Cardiac fibroblast (primary cell): ENCODE measurements around the gene RAB36.

Experiments
- DNase-seq, 2 donors: peaks; one replicate each; pipeline versions ENCODE4 v3.0.0 to v3.0.0-alpha.2; 2010; ENCODE audit warnings: low read depth in 2 of 2
- H3K4me3 ChIP-seq, 2 donors: replicated peaks in 1 of 2; 1 replicate in 1 of 2; 2 replicates in 1 of 2; pipeline ENCODE4 v1.5.1; 2011; ENCODE audit warnings: low read depth in 2 of 2, low read length in 2 of 2, mild to moderate bottlenecking in 2 of 2, moderate library complexity in 1 of 2
- CTCF ChIP-seq: IDR thresholded peaks from one replicate; pipeline ENCODE4 v1.5.1; 2011; ENCODE audit warnings: low read depth, mild to moderate bottlenecking, low read length, inconsistent platforms

The RAB36 gene

DNA sequence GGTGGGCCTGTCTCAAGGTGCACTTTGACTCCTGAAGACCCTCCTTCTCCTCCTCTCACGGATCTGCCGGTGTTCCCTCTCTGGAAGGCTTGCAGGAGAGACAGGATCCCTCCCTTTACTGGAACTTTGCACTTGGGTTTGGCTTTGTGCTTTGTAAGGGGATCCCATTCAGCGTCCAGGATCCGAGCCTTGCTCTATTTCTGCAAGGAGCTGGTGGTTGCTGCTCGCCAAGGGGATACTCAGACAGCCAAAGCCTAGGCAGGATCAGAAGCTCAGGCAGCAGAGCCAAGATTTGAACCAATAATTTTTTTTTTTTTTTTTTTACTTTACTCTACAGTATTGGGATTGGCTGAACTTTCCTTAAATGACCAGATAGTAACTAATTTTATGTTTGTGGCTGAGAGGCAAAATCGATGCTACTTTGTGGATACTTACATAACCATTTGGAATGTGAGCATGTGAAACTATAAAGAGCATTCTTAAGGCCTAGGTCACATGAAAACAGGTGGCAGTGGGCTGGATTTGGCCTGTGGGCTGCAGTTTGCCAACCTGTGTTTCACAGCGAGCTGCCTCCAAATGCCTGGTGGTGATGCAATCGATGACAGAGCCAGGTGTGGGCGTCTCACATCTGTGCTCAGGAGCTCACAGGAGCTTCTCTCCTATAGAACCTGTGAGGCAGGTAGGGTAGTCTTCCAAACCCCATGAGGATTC is 60.2 kb downstream of the RAB36 start:
- DNase-seq, result no peak
- no peak for TF ChIP-seq CTCF

GRCh38 chr22:23206915-23207314 is 61.6 kb downstream of the RAB36 start:
- H3K4me3 ChIP-seq, result no peak overlapping the region
- no peak for TF ChIP-seq CTCF
- DNase-seq, result no peak

More for the DNA sequence above, 60.2 kb downstream of the RAB36 start:
- no peak overlapping the region for H3K4me3 ChIP-seq

GRCh38 chr22:23207729-23208393 is 62.6 kb downstream of the RAB36 start:
- TF ChIP-seq CTCF, result no peak
- DNase-seq, result no peak
- H3K4me3 ChIP-seq, result no peak overlapping the region

DNA sequence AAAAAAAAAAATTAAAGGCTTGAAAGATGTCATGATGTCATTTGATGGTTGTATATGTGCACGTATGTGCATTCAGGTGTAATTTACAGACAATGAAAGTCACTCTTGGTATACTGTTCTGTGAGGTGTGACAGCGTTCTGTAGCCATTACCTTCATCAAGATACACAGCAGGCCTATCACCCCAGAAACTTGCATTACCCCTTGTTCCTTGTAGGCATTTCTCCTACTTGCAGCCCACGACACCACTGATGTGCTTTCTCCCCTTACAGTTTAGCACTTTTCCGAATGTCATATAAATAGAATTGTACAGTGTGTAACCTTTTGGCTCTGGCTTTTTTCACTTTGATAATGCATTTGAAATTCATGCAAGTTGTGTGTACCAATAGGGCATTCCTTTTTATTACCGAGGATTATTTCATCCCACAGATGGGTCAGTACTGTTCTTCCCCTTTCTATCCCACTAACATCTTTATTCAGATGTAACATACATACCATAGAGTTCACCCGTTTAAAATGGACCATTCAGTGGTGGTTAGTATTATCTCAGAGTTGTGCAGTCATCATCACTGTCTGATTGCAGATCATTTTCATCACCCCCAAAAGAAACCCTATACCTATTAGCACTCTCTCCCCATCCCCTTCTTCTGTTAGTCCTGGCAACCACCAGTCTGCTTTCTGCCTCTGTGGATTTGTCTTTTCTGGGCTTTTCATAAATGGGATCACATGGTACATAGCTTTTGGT is 65.3 kb downstream of the RAB36 start:
- TF ChIP-seq CTCF, result no peak
- DNase-seq, result no peak
- no peak overlapping the region for H3K4me3 ChIP-seq

DNA sequence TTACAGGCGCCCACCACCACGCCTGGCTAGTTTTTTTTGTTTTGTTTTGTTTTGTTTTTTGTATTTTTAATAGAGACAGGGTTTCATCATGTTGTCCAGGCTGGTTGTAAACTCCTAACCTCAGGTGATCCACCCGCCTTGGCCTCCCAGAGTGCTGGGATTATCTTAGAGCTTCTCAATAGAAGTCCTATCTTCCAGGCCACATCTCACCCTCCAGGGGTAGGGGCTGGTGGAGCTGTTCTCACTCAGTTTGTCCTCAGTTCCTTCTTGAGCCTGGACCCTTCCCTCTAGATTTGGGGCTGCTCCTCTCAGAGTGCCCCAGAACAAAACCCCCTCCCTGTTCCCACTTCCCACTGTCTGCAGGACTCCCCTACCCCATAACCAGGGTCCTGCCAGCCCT is 66.3 kb downstream of the RAB36 start:
- H3K4me3 ChIP-seq, result no peak overlapping the region
- DNase-seq, result no peak

More for the DNA sequence above, 66.3 kb downstream of the RAB36 start:
- no peak for TF ChIP-seq CTCF
